Right kidney (tissue), 1 donor: ENCODE results near the gene TMTC1.
"Not testable (repeated sequence)": the region's sequence is repeated elsewhere in the genome, so short reads cannot be mapped to it uniquely, and the experiment has no call there.

Source experiments
- DNase-seq: peaks from one replicate; pipeline ENCODE4 v3.0.0-alpha.2; 2016

TMTC1 gene

GRCh38 chr12:29667011-29667410 is 116.7 kb downstream of the TMTC1 start:
- no peak for DNase-seq

DNA sequence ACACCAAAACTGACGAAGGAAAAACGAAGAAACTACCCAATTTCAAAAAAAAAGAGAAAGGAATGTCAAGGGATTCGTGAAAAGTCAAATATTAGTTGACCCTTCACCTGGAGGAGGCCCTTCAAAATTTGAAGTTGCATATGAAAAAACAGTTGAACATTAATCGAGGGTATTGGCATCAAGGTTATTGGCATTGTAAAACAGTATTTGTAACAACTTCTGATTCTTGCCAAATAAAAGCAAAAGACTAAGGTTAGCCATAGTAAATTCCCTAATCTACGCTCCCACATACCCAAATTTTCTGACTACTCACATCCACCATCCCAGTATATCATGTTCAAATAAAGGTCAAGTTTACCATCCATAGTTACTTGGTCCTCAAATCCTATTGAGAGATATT is 118.6 kb downstream of the TMTC1 start:
- DNase-seq: no peak

DNA sequence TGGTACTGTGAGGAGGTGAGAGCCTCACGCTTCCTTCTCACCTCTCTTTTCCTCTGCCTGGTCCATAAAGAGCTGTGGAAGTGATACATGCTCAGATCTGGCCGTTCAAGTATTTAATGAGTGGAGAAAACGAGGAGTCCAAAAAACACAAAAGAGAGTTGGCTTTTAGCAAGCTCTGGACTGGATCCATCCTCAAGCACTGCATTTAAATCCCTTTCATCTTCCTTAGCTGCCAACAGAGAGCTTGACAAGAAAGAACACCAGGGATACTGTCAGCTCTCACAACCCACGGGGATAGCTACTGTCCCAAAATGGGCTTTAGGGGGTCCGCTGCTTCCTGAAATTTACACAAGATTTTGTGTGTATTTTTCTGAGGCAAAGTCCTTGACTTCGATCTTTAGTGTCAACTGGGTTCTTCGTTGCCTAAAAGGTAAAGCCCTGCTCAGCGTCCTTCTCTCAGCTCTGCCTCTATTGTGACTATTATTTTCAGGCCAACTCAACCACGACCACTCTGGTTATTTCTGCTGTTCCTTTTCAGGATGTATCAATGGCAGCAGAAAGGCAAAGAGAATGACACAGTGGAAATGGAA is 120.9 kb downstream of the TMTC1 start:
- no peak for DNase-seq

DNA sequence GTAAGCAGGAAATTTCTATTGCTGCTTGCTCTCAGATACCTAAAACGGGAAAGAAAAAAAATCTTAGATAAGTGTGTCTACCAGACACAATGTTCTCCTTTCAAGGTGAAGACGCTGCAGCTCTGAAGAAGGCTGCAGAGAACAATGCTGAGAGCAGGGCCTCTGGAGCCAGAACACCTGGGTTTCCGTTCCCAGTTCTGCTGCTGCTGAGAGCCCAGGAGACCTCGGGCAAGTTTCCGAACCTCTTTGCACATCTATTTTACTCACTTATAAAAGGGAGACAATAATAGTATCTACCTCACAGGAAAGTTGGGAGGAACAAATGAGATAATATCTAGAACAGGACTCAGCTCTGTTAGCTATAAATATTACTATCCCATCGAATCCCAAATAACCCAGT is 122.9 kb downstream of the TMTC1 start:
- DNase-seq: no peak

DNA sequence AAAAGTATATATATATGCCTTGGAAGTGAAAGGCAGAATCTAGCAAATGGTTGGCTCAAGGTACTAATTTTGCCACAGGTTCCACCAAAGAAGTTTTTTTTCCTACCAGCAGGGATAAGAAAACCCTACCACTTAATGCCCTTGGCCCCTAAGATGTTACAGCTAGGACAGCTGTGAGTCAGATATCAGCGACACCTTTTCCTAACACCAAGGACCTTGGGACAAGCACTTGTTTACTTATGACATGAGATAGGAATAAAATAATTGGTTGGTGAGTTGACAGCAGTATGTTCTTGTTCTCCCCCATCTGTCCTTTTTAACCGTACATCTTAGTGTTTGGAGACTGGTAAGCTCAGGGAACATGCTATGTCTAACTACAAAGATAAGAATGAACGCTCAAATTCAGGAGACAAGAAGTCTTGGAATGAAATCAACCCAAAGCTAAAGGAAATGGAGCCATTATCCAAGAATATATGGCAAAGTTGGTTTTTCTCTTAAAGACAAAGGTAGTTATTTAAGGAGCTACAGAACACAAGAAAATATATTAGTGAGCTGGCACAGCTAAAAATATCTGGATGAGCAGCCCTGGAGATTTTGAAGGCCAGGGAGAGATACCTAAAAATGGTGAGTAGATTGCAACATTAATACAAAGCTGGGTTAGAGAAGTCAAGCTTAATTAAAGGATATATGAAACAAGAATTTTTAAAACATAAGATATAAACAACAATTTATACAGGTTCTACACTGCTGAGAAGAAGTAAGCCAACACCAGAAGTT is 126.8 kb downstream of the TMTC1 start:
- DNase-seq: no peak

- no peak for DNase-seq
These were observed 127.9 kb downstream of the TMTC1 start for GRCh38 chr12:29655861-29656260.

DNA sequence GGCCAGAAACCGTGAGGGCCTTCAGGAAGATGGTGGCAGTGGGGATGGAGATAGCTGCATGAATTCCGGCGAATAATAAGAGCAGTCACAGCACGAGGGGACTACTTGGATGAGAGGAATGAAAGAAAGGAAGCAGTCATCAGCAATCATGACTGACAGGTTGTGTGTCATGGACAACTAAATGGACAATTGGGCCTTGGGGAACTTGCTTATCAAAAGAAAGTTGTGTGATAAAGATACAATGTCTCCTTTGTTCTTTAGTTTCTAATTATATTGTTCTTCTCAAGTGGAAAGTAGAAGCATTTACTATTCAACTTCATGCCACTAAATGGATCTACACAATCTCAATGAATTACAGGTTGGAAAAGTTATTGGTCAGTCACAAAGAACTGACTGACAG is 130.5 kb downstream of the TMTC1 start:
- DNase-seq: no peak

GRCh38 chr12:29650371-29650770 is 133.4 kb downstream of the TMTC1 start:
- DNase-seq: no peak

GRCh38 chr12:29649722-29650121 is 134.0 kb downstream of the TMTC1 start:
- DNase-seq: no peak

GRCh38 chr12:29644536-29645162 is 139.1 kb downstream of the TMTC1 start:
- no peak for DNase-seq

GRCh38 chr12:29640589-29641345 is 143.0 kb downstream of the TMTC1 start:
- peak; percentile 47 for DNase-seq

GRCh38 chr12:29639893-29640495 is 143.7 kb downstream of the TMTC1 start:
- DNase-seq: no peak

DNA sequence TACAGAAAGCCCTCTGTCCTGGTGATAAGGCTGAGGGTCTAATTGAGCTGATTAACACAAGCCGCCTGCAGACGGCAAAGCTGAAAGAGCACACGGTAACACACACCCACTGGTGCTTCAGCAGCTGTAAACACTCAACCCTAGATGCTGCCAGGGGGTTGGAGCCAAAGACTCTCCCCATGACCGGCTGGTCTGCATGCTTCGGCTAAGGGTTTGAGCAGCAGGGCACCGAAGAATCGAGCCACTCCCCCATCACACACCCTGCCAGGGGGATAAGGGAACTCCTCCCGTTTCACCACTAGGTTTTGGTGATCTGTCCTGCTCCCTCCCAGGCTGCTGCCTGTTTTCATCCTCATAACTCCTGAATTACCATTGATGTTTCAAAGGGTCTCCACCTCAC is 145.2 kb downstream of the TMTC1 start:
- DNase-seq: no peak

- no peak for DNase-seq
These were observed 149.7 kb downstream of the TMTC1 start for GRCh38 chr12:29634057-29634456.

DNA sequence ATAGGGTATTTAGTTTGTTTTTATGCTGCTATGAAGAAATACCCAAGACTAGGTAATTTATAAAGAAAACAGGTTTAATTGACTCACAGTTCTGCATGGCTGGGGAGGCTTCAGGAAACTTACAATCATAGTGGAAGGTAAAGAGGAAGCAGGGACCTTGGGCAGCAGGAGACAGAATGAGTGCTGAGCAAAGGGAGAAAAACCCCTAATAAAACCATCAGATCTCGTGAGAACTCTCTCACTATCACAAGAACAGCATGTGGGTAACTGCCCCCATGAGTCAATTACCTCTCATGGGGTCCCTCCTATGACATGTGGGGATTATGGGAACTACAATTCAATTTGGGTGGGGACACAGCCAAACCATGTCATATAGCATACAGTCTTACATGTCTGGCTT is 153.6 kb downstream of the TMTC1 start:
- DNase-seq: not testable (repeated sequence)

DNA sequence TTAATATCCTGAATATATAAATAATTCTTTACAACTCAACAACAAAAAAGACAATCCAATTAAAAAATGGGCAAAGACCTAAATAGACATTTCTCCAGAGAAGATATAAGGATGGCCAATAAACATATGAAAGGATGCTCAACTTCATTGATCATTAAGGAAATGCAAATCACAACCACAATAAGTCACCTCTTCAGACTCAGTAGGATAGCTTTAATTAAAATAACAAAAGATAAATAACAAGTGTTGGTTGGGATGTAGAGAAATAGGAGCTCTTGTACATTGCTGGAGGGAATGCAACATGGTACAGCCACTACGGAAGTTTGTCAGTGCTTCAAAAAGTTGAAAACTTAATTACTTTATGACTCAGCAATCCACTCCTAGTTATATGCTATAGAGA is 156.5 kb downstream of the TMTC1 start:
- no peak for DNase-seq

DNA sequence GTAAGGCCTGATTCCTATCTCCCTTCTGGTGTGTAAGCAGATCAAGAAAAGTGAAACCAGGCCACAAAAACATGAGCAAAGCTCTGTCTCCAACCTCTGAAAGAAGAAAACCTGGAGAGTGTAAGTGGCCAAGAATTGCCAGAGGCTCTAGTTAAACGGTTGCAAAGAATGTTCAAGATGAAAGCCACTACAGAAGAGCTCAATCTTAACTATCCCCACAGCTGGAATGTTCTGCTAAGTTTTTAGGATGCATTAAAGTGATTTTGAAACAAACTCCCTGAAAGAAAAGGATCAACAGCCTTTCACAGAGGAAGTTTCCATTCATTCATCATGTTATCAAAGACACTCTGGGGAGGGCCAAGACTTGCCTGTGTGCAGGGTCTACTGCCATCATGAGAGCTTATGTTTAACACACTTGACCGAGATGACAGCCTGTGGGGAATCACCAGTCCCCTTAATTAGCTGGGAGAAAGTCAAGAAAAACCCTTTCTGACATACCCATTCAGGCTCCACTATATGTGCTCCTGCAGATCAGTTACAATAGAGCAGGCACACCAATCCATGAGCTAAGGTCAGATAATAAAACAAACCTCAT is 158.3 kb downstream of the TMTC1 start:
- no peak for DNase-seq

GRCh38 chr12:29622251-29622650 is 161.5 kb downstream of the TMTC1 start:
- DNase-seq: no peak

- no peak for DNase-seq
These were observed 163.7 kb downstream of the TMTC1 start for GRCh38 chr12:29620030-29620429.

DNA sequence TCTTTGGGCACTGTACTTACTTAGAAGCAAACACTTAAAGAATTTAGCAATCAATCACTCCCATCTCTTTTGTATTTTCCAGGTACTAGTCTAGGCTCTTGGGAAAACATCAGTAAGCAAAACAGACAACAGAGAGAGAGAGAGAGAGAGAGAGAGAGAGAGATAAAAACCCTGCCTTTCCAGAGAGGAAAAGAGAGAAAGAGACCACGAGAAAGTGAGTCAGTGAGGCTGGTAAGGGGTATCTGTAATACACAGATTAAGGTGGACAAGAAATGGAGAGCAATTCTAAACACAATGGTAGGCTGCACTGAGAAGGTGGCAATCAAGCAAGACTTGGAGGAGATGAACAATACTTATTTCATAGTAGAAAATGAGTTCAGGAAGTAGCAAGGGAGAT is 166.3 kb downstream of the TMTC1 start:
- DNase-seq: no peak

DNA sequence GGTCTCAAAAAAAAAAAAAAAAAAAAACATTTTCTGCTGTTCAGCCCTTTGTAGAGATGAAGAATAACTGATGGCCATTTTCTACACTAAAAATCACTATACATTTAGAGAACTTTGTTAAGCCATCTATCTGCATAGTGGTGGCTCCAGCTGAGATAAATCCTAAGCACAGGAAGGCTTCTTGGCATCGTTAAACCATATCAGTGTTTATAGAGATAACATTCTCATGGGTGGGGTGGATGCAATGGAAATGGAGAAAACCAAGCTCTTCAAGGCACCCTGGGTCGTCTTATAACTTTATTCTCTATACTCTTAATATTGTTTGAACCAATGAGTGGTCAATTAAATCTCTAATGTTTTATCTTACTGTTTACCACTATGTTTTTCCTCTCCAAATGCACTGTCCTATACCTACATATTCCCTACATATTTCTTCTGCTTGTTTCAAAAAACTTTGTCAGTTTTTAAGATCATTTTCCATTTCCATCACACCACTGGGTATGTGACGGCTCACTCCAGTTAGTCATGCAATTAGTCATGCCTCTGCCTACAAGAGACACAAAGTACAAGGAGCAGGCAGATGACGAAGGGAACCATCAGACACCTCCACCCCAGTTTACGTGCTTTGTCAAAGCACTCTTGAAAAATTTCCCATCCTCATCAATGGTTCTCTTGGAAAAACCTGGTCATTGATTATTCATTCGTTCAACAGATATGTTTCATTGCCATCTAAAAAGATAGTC is 166.9 kb downstream of the TMTC1 start:
- DNase-seq: no peak
